C4-2B (cell line): ENCODE results near the gene HOXB2.

ENCODE experiments used
- ZFX ChIP-seq: fragments of 450-650 bp; IDR thresholded peaks from 2 replicates; pipeline ENCODE4 v1.6.1; 2017
- TF ChIP-seq, protein P1 (sequence below): fragments of 450-650 bp; conservative IDR thresholded peaks from 2 replicates; pipeline ENCODE4 v1.5.1; 2017; ENCODE audit warnings: mild to moderate bottlenecking

DNA sequence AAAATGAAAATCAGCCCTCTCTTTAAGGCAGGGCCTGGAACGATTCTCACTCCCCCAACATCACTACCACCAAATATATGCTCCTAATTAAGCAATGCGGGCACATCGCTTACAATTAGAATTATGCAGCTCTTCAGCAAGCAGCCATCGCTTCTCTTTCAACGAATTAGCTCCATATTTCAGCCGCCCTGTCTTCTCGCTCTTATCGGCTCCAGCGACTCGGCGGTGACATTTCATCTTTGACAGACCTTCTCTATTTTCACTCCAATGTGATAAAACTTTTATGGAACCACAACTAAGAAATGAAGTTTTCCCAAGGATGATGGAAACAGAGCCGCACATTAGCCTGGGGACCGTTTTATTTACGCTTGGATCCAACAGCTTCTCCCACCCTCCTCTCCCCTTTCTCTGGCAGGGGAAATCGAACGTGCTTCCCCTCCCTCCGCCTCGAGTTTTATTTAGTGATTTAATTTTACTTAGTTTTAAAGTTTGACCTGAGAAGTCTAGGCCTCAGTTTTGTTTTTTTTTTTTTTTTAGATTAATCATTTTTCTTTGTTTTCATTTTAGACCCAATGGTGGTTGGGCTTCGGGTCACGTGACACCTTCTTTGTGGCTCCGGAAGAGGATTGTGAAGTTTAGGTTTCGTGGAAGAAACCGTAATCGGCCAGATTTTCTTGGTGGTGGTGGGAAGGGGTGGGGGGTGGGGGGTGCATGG is 3.1 kb upstream of the HOXB2 start:
- TF ChIP-seq ZFX = no peak
- TF ChIP-seq, protein P1, sequence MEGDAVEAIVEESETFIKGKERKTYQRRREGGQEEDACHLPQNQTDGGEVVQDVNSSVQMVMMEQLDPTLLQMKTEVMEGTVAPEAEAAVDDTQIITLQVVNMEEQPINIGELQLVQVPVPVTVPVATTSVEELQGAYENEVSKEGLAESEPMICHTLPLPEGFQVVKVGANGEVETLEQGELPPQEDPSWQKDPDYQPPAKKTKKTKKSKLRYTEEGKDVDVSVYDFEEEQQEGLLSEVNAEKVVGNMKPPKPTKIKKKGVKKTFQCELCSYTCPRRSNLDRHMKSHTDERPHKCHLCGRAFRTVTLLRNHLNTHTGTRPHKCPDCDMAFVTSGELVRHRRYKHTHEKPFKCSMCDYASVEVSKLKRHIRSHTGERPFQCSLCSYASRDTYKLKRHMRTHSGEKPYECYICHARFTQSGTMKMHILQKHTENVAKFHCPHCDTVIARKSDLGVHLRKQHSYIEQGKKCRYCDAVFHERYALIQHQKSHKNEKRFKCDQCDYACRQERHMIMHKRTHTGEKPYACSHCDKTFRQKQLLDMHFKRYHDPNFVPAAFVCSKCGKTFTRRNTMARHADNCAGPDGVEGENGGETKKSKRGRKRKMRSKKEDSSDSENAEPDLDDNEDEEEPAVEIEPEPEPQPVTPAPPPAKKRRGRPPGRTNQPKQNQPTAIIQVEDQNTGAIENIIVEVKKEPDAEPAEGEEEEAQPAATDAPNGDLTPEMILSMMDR = no peak
